NCI-H1436 (cell line): ENCODE measurements around the gene MYH10.

Experiments
- DNase-seq: peaks from one replicate; lab custom pipeline; 2025; lab: John Stamatoyannopoulos, UW

The MYH10 gene

GRCh38 chr17:8649157-8650118 lies 18.9 kb upstream of the MYH10 start:
- no peak for DNase-seq

GRCh38 chr17:8647956-8648355 lies 17.4 kb upstream of the MYH10 start:
- no peak for DNase-seq

- DNase-seq: no peak
These were observed 16.7 kb upstream of the MYH10 start for GRCh38 chr17:8647202-8647601.

GRCh38 chr17:8644507-8644902 lies 14.0 kb upstream of the MYH10 start:
- DNase-seq: no peak

GRCh38 chr17:8643855-8644506 lies 13.5 kb upstream of the MYH10 start:
- no peak for DNase-seq

GRCh38 chr17:8639709-8640108 lies 9.2 kb upstream of the MYH10 start:
- DNase-seq: no peak

GRCh38 chr17:8632061-8632460 lies 1.5 kb upstream of the MYH10 start:
- DNase-seq: no peak

- no peak for DNase-seq
These were observed 991 bp upstream of the MYH10 start for GRCh38 chr17:8631554-8631877.

GRCh38 chr17:8630802-8631553 lies 453 bp upstream of the MYH10 start:
- peak; percentile 99 for DNase-seq

- DNase-seq: no peak
These were observed 926 bp downstream of the MYH10 start for GRCh38 chr17:8629371-8630226.

- DNase-seq: no peak
These were observed 1.8 kb downstream of the MYH10 start for GRCh38 chr17:8628609-8629169.

- no peak for DNase-seq
These were observed 2.4 kb downstream of the MYH10 start for GRCh38 chr17:8628172-8628571.

GRCh38 chr17:8623591-8623990 lies 6.9 kb downstream of the MYH10 start:
- DNase-seq: no peak

GRCh38 chr17:8622191-8622590 lies 8.3 kb downstream of the MYH10 start:
- DNase-seq: no peak

- DNase-seq: no peak
These were observed 8.9 kb downstream of the MYH10 start for GRCh38 chr17:8621585-8621984.

GRCh38 chr17:8619294-8619693 lies 11.2 kb downstream of the MYH10 start:
- no peak for DNase-seq

- no peak for DNase-seq
These were observed 11.7 kb downstream of the MYH10 start for GRCh38 chr17:8618825-8619224.

GRCh38 chr17:8614988-8615387 lies 15.5 kb downstream of the MYH10 start:
- DNase-seq: no peak

- DNase-seq: no peak
These were observed 18.8 kb downstream of the MYH10 start for GRCh38 chr17:8611619-8612298.

- no peak for DNase-seq
These were observed 19.4 kb downstream of the MYH10 start for GRCh38 chr17:8611137-8611536.

GRCh38 chr17:8610558-8610957 lies 20.0 kb downstream of the MYH10 start:
- no peak for DNase-seq
